ENCODE data around the gene HIVEP1. TPM values are rescaled to one million over a fixed set of nuclear protein-coding genes. Genes with fewer than 3 reads are reported as not detected.

The HIVEP1 gene
- total and polyA plus RNA-seq, 2 of the 8 experiments (the other 6 are each of a cell fraction or from before 2014, with no cell fraction given), result 22.6 to 23.1 TPM

DNA sequence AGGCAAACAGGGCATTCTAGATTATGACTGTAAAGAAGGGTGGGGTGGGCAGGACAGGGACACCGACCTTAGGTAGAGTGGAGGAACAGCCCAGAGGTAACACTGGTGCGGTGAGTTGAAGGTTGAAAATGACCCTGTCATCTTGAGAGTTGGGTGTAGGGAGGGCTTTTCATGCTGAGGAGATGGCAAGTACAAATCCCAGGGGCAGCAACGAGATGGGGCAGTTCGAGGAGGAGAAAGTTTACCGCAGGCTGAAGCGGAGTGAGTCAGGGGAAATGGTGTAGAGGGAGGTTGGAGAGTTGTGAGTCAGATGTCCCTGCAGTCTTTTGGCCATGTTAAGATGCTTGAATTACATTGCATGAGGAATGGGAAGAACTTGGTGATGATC lies 101.1 kb downstream of the HIVEP1 start:
- H2BK20ac ChIP-seq (ENCODE audit: low read length), result no peak overlapping the region
- no peak overlapping the region for H3K4me3 ChIP-seq (ENCODE audit: extremely low read depth in 1 of 4, insufficient read depth in 2 of 4, low read depth in 3 of 4, low read length in 4 of 4)
- peaks cover 0 to 38% of the 10 kb centered on the region in 2 experiments; a peak in 2 of 4 replicates for H3K79me2 ChIP-seq (ENCODE audit: control insufficient read depth in 1 of 2, insufficient read depth in 2 of 2, low read length in 2 of 2)
- H2BK12ac ChIP-seq (ENCODE audit: low read depth, low read length), result no peak overlapping the region
- no peak overlapping the region for H4K8ac ChIP-seq (ENCODE audit: extremely low read depth, insufficient read depth, low read length)
- H3K9me3 ChIP-seq (ENCODE audit: insufficient read depth in 2 of 2, low read depth in 1 of 2, low read length in 1 of 2), result no peaks in the 10 kb centered on the region; a peak in 2 of 4 replicates
- H4K5ac ChIP-seq (ENCODE audit: insufficient read length, low read depth, low read length), result no peak overlapping the region
- no peak overlapping the region for H2BK5ac ChIP-seq (ENCODE audit: low read depth, low read length)
- POLR2A ChIA-PET (ENCODE audit: partially characterized antibody), result no interaction called here
- no peak overlapping the region for H3K4ac ChIP-seq (replicated peaks; ENCODE audit: insufficient read length, low read depth, low read length)
- no peak overlapping the region for H3K56ac ChIP-seq (replicated peaks; ENCODE audit: insufficient read length, low read depth, low read length)
- no peak overlapping the region for H3K9ac ChIP-seq (replicated peaks in 1 of 4; ENCODE audit: extremely low read depth in 1 of 4, low read depth in 3 of 4, low read length in 3 of 4)
- H2AK5ac ChIP-seq (ENCODE audit: low read depth, low read length), result no peak overlapping the region
- no peak for FAIRE-seq
- H2AFZ ChIP-seq (ENCODE audit: low read length), result no peak overlapping the region
- CTCF ChIA-PET (ENCODE audit: partially characterized antibody), result interaction anchor here (0.6 kb wide), 1 partner anchor 174 kb away, joined by 3 read pairs; no protein-coding TSS in a partner anchor
- H3K27me3 ChIP-seq (replicated peaks in 1 of 4; ENCODE audit: control insufficient read depth in 3 of 4, extremely low read depth in 1 of 4, insufficient read depth in 3 of 4, low read length in 3 of 4), result no peaks in the 10 kb centered on the region
- H3K4me1 ChIP-seq (replicated peaks in 1 of 4; ENCODE audit: control insufficient read depth in 3 of 4, insufficient read depth in 4 of 4, low read length in 3 of 4), result peaks cover 0 to 9% (median 3%) of the 10 kb centered on the region in 4 experiments; a peak in 3 of 7 replicates
- H4K91ac ChIP-seq (replicated peaks; ENCODE audit: insufficient read length, low read length), result no peak overlapping the region
- no peak overlapping the region for H3K14ac ChIP-seq (ENCODE audit: insufficient read length)
- H3K27ac ChIP-seq (ENCODE audit: low read depth, low read length), result no peak overlapping the region
- no peak overlapping the region for H3K23ac ChIP-seq (ENCODE audit: insufficient read length)
- no peaks in the 10 kb centered on the region for H3K23me2 ChIP-seq (ENCODE audit: low read depth, low read length)
- no peak for DNase-seq (ENCODE audit: low read depth in 1 of 2, low spot score in 2 of 2)
- peaks cover 0 to 12% (median 6%) of the 10 kb centered on the region in 4 experiments; a peak in 4 of 8 replicates for H3K36me3 ChIP-seq (ENCODE audit: control insufficient read depth in 2 of 4, insufficient read depth in 4 of 4, low read length in 3 of 4)
- H2BK15ac ChIP-seq (ENCODE audit: low read length), result no peak overlapping the region
- H3K18ac ChIP-seq (ENCODE audit: extremely low read depth, low read length), result no peak overlapping the region
- no peaks in the 10 kb centered on the region for H4K20me1 ChIP-seq (replicated peaks in 1 of 2; ENCODE audit: control insufficient read depth in 1 of 2, insufficient read depth in 2 of 2, low read length in 2 of 2)
- H3K4me2 ChIP-seq (ENCODE audit: insufficient read depth in 1 of 2, low read depth in 2 of 2, low read length in 2 of 2), result no peak overlapping the region
- TF ChIP-seq SIRT6 (IDR thresholded peaks at IDR 0.05; ENCODE audit: low read length), result no peak
- TF ChIP-seq SP2 (IDR thresholded peaks at IDR 0.05; ENCODE audit: low read length), result no peak
- TF ChIP-seq KDM4A (IDR thresholded peaks at IDR 0.05; ENCODE audit: low read depth, low read length, severe bottlenecking), result no peak
- TF ChIP-seq GTF2F1 (IDR thresholded peaks at IDR 0.05; ENCODE audit: borderline replicate concordance, low read depth, low read length), result no peak
- TF ChIP-seq GABPA (IDR thresholded peaks at IDR 0.05; ENCODE audit: borderline replicate concordance, insufficient read depth, low read length), result no peak
- no peak for TF ChIP-seq RFX5 (IDR thresholded peaks at IDR 0.05; ENCODE audit: borderline replicate concordance, low read depth, low read length)
- TF ChIP-seq YY1 (IDR thresholded peaks at IDR 0.05; ENCODE audit: low read depth, low read length), result no peak
- no peak for TF ChIP-seq EGR1 (IDR thresholded peaks at IDR 0.05; ENCODE audit: borderline replicate concordance, low read depth, low read length)
- no peak for TF ChIP-seq SAP30 (IDR thresholded peaks at IDR 0.05; ENCODE audit: insufficient read depth, insufficient replicate concordance, low read length)
- TF ChIP-seq BCL11A (IDR thresholded peaks at IDR 0.05; ENCODE audit: low read depth in 2 of 2, low read length in 2 of 2), result no peak
- TF ChIP-seq POLR2AphosphoS5 (IDR thresholded peaks at IDR 0.05; ENCODE audit: low read depth, low read length), result no peak
- no peak for TF ChIP-seq POU5F1 (IDR thresholded peaks at IDR 0.05; ENCODE audit: low read depth, low read length)
- TF ChIP-seq BACH1 (IDR thresholded peaks at IDR 0.05; ENCODE audit: low read length), result no peak
- 82% methylated on average over 6 of the region's 6 CpGs; no CpG with 5 or more reads in 1 of the 2 experiments for WGBS, 2 experiments (ENCODE audit: extremely low coverage in 1 of 2, insufficient coverage in 1 of 2, insufficient read length in 1 of 2, insufficient replicate concordance in 2 of 2, low coverage in 1 of 2, low lambda C conversion rate in 2 of 2, missing lambda C conversion rate in 1 of 2)
- no peak overlapping the region for H2BK120ac ChIP-seq (replicated peaks; ENCODE audit: low read depth, low read length)
- H3K79me1 ChIP-seq (ENCODE audit: low read depth, low read length), result no peaks in the 10 kb centered on the region; the same call in 1 of the 2 replicates
